Loucy (cell line): ENCODE data around the gene PLEKHB1.

Experiments
- H2AFZ ChIP-seq: fragments of 200-600 bp; sonication (generic); 2 replicates; pipeline ENCODE4 v1.6.0; 2016; ENCODE audit warnings: antibody characterized with exemption, mild to moderate bottlenecking, low read length, moderate library complexity
- H3F3A ChIP-seq: fragments of 200-600 bp; 2 replicates; pipeline ENCODE4 v1.6.0; 2016; ENCODE audit warnings: antibody characterized with exemption, low read depth, mild to moderate bottlenecking
- H3K27me3 ChIP-seq: fragments of 200-600 bp; sonication (generic); 2 replicates; pipeline ENCODE4 v1.6.1; 2014; ENCODE audit warnings: low read length, mild to moderate bottlenecking; ENCODE audit not compliant: insufficient read depth, poor library complexity, severe bottlenecking
- H3K36me3 ChIP-seq: fragments of 200-600 bp; sonication (generic); 2 replicates; pipeline ENCODE4 v1.6.1; 2016; ENCODE audit warnings: low read length; ENCODE audit not compliant: insufficient read depth
- H3K4me1 ChIP-seq: fragments of 200-600 bp; sonication (generic); 2 replicates; pipeline ENCODE4 v1.5.1; 2014; ENCODE audit warnings: low read length, mild to moderate bottlenecking; ENCODE audit not compliant: insufficient read depth, poor library complexity, severe bottlenecking
- H3K4me2 ChIP-seq: fragments of 200-600 bp; sonication (generic); 2 replicates; pipeline ENCODE4 v1.6.0; 2014; ENCODE audit warnings: antibody characterized with exemption, low read length, low read depth, mild to moderate bottlenecking; ENCODE audit not compliant: poor library complexity, severe bottlenecking
- H3K4me3 ChIP-seq: fragments of 200-600 bp; sonication (generic); 2 replicates; pipeline ENCODE4 v1.5.1; 2014; ENCODE audit warnings: low read length, mild to moderate bottlenecking, mixed read lengths; ENCODE audit not compliant: poor library complexity, severe bottlenecking
- H3K79me2 ChIP-seq: fragments of 200-600 bp; sonication (generic); 2 replicates; pipeline ENCODE4 v1.6.1; 2014; ENCODE audit warnings: low read length; ENCODE audit not compliant: insufficient read depth
- H3K9ac ChIP-seq: fragments of 200-600 bp; sonication (generic); 2 replicates; pipeline ENCODE4 v1.6.0; 2014; ENCODE audit warnings: mild to moderate bottlenecking, low read depth, low read length, moderate library complexity; ENCODE audit not compliant: poor library complexity, severe bottlenecking
- H3K9me2 ChIP-seq: fragments of 200-600 bp; sonication (generic); replicated peaks from 2 replicates; pipeline ENCODE4 v1.6.1; 2016; ENCODE audit warnings: low read depth, low read length, mixed read lengths
- H3K9me3 ChIP-seq: fragments of 200-600 bp; sonication (generic); 2 replicates; pipeline ENCODE4 v1.6.1; 2014; ENCODE audit warnings: mild to moderate bottlenecking, antibody characterized with exemption, low read length, low read depth; ENCODE audit not compliant: insufficient read depth
- H4K20me1 ChIP-seq: fragments of 200-600 bp; sonication (generic); 2 replicates; pipeline ENCODE4 v1.6.0; 2014; ENCODE audit warnings: antibody characterized with exemption, low read length, mild to moderate bottlenecking; ENCODE audit not compliant: insufficient read depth, poor library complexity, severe bottlenecking
- CTCF ChIP-seq: fragments of 200-600 bp; sonication (generic); conservative IDR thresholded peaks from 2 replicates; pipeline ENCODE4 v1.5.1; 2014; ENCODE audit warnings: mild to moderate bottlenecking, antibody characterized with exemption, low read length
- EZH2phosphoT487 ChIP-seq: fragments of 200-600 bp; IDR thresholded peaks from 2 replicates; pipeline ENCODE4 v1.6.1; 2018; ENCODE audit warnings: antibody characterized with exemption, mild to moderate bottlenecking, moderate library complexity, borderline replicate concordance

The PLEKHB1 gene, protein sequence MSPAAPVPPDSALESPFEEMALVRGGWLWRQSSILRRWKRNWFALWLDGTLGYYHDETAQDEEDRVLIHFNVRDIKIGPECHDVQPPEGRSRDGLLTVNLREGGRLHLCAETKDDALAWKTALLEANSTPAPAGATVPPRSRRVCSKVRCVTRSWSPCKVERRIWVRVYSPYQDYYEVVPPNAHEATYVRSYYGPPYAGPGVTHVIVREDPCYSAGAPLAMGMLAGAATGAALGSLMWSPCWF

GRCh38 chr11:73645972-73646631 is at the start of gene PLEKHB1:
Gene PLEKHB1 (plus strand): TSS chr11:73646581. CDS start chr11:73646609, 28 bp downstream.
- Histone ChIP-seq H3K4me2 (peak within 1 kb of the TSS; percentile 45), H3K36me3 (no peaks in the 10 kb centered on the region), H3K9ac (no peak within 1 kb of the TSS), H2AFZ (peak within 1 kb of the TSS; percentile 64; the same call in 1 of the 2 replicates), H3K79me2 (no peaks in the 10 kb centered on the region), H3K27me3 (no peaks in the 10 kb centered on the region), H3K4me3 (peak within 1 kb of the TSS; percentile 52), H3K4me1 (no peaks in the 10 kb centered on the region), H4K20me1 (no peaks in the 10 kb centered on the region), H3K9me2 (no peaks in the 10 kb centered on the region), H3K9me3 (no peaks in the 10 kb centered on the region), H3F3A (no peaks in the 10 kb centered on the region)
- TF ChIP-seq CTCF (no peak), EZH2phosphoT487 (no peak)

DNA sequence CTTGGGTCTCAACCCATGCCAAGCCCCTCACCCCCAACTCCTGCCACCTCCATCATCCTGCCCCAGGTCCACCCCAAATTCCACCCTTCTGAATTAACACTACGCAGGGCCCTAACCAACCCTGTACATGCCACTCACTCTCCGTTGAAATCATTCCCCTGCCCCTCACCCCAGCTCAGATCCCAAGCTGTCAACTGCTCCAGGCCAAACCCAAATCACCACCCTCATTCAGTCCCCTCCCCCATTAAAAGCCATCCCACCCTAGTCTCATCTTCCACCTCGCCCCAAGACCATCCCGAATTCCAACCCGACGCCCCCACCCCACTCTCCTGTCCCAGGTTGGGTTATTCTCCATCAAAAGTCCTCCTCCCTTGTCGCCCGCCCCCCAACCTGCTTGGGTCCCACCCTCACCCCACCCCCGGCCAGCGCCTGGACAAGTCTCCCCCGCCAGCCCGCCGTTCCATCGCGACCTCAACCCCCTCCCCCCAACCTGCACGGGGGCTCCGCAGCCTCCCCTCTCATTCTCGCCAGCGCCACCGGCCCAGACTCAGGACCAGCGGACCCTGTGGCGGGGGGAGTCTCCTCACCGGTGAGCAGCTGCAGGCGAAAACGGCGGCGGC is 48.9 kb upstream of the PLEKHB1 start:
- Histone ChIP-seq H3K27me3 (no peaks in the 10 kb centered on the region), H3F3A (no peaks in the 10 kb centered on the region; the same call in 1 of the 2 replicates), H3K4me1 (peaks cover 52% of the 10 kb centered on the region), H2AFZ (peak overlapping the region; percentile 74), H3K9me2 (no peaks in the 10 kb centered on the region), H4K20me1 (peaks cover 18% of the 10 kb centered on the region), H3K9ac (peak overlapping the region; percentile 74), H3K4me3 (peak overlapping the region; percentile 81), H3K79me2 (peaks cover 54% of the 10 kb centered on the region), H3K36me3 (no peaks in the 10 kb centered on the region), H3K4me2 (peak overlapping the region; percentile 97), H3K9me3 (no peaks in the 10 kb centered on the region)
- TF ChIP-seq EZH2phosphoT487 (no peak), CTCF (no peak)

- H3K4me3 ChIP-seq, result peak within 1 kb of the TSS; percentile 81
- no peaks in the 10 kb centered on the region for H3K9me2 ChIP-seq
- peak within 1 kb of the TSS; percentile 97 for H2AFZ ChIP-seq
- H3K36me3 ChIP-seq, result no peaks in the 10 kb centered on the region
- H3K27me3 ChIP-seq, result no peaks in the 10 kb centered on the region
- no peaks in the 10 kb centered on the region; the same call in 1 of the 2 replicates for H3F3A ChIP-seq
- peak within 1 kb of the TSS; percentile 97 for H3K4me2 ChIP-seq
- peaks cover 47% of the 10 kb centered on the region for H3K79me2 ChIP-seq
- TF ChIP-seq EZH2phosphoT487 (no peak), CTCF (peak; percentile 14; the same call in 1 of the 2 replicates)
- H3K4me1 ChIP-seq, result peaks cover 46% of the 10 kb centered on the region
- peak within 1 kb of the TSS; percentile 74 for H3K9ac ChIP-seq
- H4K20me1 ChIP-seq, result peaks cover 14% of the 10 kb centered on the region
- H3K9me3 ChIP-seq, result no peaks in the 10 kb centered on the region
Observed at GRCh38 chr11:73597956-73598718, 48.2 kb upstream of the PLEKHB1 start, which contains the start of gene FAM168A. Gene FAM168A (minus strand): TSS chr11:73598112. CDS start chr11:73468474, 129,638 bp downstream.
